Measurements from ENCODE around the gene STK32B.
"Not testable (repeated sequence)": the region's sequence is repeated elsewhere in the genome, so short reads cannot be mapped to it uniquely, and the experiment has no call there.

The STK32B gene

DNA sequence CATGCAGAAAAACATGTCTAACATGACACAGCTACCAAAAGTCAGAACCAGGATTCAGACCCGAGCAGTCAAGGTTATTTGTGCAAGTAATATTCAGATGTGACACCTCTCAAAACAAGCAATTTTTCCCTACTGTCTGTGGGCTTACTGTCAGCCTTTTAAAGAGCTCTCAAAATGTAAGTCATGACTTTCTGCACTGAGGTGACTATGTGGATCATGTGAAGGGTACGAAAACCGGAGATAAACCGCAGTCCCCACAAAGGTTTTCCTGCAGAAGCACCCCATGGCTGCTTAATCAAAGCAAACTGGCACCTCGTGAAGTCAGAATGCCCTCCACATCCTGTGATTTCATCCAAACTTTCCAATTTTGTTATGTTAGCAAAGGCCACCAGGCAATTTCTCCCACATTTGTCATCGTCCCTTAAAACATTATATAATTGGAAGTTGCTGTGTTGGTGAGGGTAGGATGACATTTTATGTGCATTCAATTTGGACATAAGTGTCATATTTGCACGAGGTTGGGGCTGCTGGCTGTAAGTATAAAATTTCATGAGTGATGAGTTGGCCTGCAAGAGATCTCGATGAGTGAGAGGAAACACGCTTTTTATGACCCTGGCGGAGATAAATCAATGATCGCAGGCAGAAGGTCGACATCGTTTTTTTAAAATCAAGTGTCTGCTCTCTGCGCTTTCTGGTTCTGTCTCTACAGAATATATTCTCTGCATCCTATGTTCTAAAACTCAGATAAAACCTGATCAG is 161.2 kb downstream of the STK32B start:
- H3K4me3 Mint-ChIP-seq = no peak overlapping the region
- no peaks in the 10 kb centered on the region for H3K36me3 Mint-ChIP-seq (ENCODE audit: low read depth)
- no peak for DNase-seq (ENCODE audit: low spot score)
- H3K4me1 Mint-ChIP-seq (ENCODE audit: low read depth) = no peaks in the 10 kb centered on the region
- no peaks in the 10 kb centered on the region for H3K27me3 Mint-ChIP-seq (ENCODE audit: low read depth)
- no peak overlapping the region for H3K27ac Mint-ChIP-seq
- H3K9me3 Mint-ChIP-seq = peaks cover 3% of the 10 kb centered on the region

DNA sequence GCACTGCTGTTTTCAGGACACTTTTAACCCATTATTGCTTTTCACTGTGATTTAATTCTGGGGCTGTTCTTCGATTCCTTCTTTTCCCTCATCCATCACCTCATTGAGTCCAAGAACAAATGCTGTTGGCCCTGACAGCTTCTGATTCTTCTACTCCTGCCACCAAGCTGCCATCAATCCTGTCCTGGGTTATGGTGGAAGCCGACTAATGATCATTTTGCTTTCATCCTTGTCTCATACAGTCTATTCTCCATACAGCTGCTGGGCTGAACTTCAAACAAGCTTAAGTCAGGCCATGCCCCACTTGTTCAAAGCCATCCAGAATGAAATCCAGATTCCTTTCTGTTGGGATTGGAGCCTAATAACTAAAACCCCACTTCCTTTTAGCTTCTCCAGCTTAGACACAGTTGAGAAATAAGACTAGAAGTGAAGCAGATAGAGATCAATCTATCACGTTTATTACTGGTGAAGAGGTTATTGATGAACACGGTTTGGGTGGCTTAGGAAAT is 161.9 kb downstream of the STK32B start:
- Mint-ChIP-seq H3K27ac (no peak overlapping the region), H3K36me3 (ENCODE audit: low read depth) (no peaks in the 10 kb centered on the region), H3K9me3 (peaks cover 3% of the 10 kb centered on the region), H3K4me3 (no peak overlapping the region), H3K27me3 (ENCODE audit: low read depth) (no peaks in the 10 kb centered on the region), H3K4me1 (ENCODE audit: low read depth) (no peaks in the 10 kb centered on the region)
- DNase-seq (ENCODE audit: low spot score) = no peak

DNA sequence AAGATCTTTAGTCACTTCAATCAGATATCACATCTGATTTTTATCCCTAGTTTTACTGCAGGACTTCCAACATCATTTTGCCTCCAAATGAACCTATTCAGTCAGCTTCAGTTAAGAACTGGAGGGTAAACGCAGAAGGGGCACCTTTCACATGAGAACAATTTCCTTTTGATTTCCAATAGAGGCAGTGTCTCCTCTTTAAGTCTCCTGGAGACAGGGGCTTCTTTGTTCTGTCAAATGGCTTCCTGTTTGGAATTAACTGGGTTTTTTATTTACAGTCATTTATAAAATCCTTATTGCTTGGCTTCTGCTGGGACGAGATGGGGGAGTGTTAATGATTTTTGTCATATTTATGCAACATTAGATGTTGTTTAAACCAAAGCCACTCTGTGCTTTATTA is 164.0 kb downstream of the STK32B start:
- H3K9me3 Mint-ChIP-seq = peaks cover 7% of the 10 kb centered on the region
- H3K27ac Mint-ChIP-seq = no peak overlapping the region
- no peak overlapping the region for H3K4me3 Mint-ChIP-seq

DNA sequence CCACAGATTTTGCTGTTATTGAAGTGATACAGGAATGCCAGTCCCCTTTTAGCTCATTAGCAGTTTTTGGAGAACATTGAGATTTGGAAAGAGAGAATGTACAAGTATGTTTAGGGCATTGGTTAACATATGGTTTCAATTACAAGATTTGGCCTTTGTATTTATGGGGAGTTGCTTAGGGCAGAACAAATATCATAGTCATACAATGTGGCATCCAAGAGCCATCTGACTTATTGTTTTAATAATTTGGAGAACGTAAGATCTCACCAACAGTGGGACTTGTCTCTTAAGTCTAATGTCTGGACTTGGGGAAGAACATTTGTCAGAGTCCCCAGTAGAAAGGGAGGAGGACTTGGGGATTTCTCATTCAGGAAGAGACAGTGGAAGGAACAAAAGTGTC is 166.1 kb downstream of the STK32B start:
- no peak for DNase-seq (ENCODE audit: low spot score)
- H3K9me3 Mint-ChIP-seq = peaks cover 20% of the 10 kb centered on the region
- H3K4me1 Mint-ChIP-seq (ENCODE audit: low read depth) = no peaks in the 10 kb centered on the region
- H3K4me3 Mint-ChIP-seq = no peak overlapping the region
- no peak overlapping the region for H3K27ac Mint-ChIP-seq
- H3K36me3 Mint-ChIP-seq (ENCODE audit: low read depth) = no peaks in the 10 kb centered on the region
- H3K27me3 Mint-ChIP-seq (ENCODE audit: low read depth) = no peaks in the 10 kb centered on the region

More for the DNA sequence above, 164.0 kb downstream of the STK32B start:
- Mint-ChIP-seq H3K36me3 (ENCODE audit: low read depth) (no peaks in the 10 kb centered on the region), H3K27me3 (ENCODE audit: low read depth) (no peaks in the 10 kb centered on the region), H3K4me1 (ENCODE audit: low read depth) (no peaks in the 10 kb centered on the region)
- no peak for DNase-seq (ENCODE audit: low spot score)

DNA sequence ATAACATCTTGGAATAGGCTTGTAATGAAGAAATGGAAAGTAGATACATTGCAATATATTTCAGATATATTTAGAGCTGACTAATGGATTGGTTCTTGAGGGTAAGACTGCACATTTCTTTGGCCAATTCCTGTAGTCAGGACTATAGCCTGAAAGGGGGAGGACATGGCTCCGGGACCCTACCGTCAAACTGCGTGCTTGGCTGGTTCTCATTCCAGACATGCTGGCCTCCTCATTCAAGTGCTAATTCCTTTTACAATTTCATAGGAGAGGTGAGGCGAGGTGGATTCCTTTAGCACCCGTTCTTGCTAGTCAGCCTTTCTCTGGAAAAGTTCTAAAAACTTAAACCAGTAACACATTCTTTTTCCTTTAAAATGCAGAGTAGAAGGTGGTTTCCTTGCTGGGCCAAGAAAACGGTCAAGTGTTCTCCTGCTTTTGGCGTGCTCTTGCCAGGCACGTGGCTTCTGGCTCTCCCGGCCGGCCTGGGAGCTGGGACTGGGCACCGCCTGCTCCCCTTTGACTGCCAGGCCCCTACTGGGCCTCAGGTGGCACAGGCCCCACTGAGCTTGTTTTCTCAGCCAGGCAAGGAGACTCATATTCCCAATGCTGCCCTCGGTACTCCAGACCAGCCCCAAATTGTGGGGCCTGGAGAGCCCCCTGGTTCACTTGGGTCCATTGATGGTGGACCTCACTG is 167.2 kb downstream of the STK32B start:
- peaks cover 24% of the 10 kb centered on the region for H3K9me3 Mint-ChIP-seq
- no peak for DNase-seq (ENCODE audit: low spot score)
- no peaks in the 10 kb centered on the region for H3K27me3 Mint-ChIP-seq (ENCODE audit: low read depth)
- no peaks in the 10 kb centered on the region for H3K4me1 Mint-ChIP-seq (ENCODE audit: low read depth)
- H3K27ac Mint-ChIP-seq = no peak overlapping the region
- H3K4me3 Mint-ChIP-seq = no peak overlapping the region
- no peaks in the 10 kb centered on the region for H3K36me3 Mint-ChIP-seq (ENCODE audit: low read depth)

DNA sequence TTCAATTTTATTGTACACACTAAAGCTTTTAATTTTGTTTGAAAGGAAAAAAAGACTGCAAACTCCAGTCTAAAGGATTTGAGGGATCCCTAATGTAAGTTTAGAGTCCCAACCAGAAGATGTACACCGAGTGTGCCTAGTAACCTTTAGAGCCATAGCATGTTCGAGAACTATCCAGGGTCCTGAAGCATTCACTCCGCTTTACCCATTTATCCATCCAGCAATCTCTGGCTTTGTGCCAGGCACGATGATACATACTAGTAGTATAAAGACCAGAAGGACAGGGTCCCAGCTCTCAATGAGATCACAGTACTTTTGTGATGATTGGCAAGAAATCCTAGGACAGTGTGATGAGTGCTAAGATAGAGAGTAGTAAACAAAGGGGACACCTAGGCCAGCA is 168.7 kb downstream of the STK32B start:
- Mint-ChIP-seq H3K27me3 (ENCODE audit: low read depth) (no peaks in the 10 kb centered on the region), H3K27ac (no peak overlapping the region), H3K9me3 (peaks cover 28% of the 10 kb centered on the region), H3K36me3 (ENCODE audit: low read depth) (no peaks in the 10 kb centered on the region), H3K4me1 (ENCODE audit: low read depth) (no peaks in the 10 kb centered on the region), H3K4me3 (no peak overlapping the region)
- DNase-seq (ENCODE audit: low spot score) = no peak

DNA sequence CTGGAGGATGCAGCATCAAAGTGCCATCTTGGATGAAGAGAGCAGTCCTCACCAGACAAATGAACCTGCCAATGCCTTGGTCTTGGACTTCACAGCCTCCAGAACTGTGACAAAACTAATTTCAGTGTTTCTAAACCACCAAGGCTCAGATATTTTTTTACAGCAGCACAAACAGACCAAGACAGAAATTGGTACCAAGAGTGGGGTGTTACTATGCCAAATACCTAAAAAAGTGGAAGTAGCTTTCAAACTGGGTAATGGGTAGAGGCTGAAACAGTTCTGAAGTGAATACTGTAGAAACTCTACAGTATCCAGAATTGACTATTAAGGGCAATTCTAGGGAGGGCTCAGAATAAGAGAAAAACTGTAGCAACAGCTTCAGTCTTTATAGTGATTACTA is 170.8 kb downstream of the STK32B start:
- Mint-ChIP-seq H3K4me1 (ENCODE audit: low read depth) (no peaks in the 10 kb centered on the region), H3K36me3 (ENCODE audit: low read depth) (no peaks in the 10 kb centered on the region), H3K4me3 (no peak overlapping the region), H3K27me3 (ENCODE audit: low read depth) (no peaks in the 10 kb centered on the region), H3K9me3 (peaks cover 28% of the 10 kb centered on the region), H3K27ac (no peak overlapping the region)
- no peak for DNase-seq (ENCODE audit: low spot score)

DNA sequence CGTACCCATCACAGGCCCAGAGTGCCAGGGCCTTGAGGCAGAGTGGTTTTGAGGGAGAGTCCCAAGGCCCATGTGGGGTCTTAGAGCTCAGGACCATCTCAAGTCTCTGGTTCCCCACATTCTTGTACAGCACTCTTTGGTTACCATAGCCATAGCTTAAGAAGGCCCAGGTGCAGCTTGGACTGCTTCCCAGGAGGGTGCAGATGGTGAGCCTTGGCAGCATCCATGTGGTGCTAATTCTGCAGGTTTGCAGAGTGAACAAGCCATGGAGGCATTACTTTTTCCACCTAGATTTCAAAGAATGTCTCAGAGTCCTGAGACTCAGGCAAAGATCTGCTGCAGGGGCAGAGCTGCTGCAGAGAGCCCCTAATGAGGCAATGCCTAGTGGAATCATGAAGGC is 171.7 kb downstream of the STK32B start:
- no peak for DNase-seq (ENCODE audit: low spot score)
- no peaks in the 10 kb centered on the region for H3K36me3 Mint-ChIP-seq (ENCODE audit: low read depth)
- peaks cover 25% of the 10 kb centered on the region for H3K9me3 Mint-ChIP-seq
- no peak overlapping the region for H3K27ac Mint-ChIP-seq
- H3K4me3 Mint-ChIP-seq = no peak overlapping the region
- H3K27me3 Mint-ChIP-seq (ENCODE audit: low read depth) = no peaks in the 10 kb centered on the region
- H3K4me1 Mint-ChIP-seq (ENCODE audit: low read depth) = no peaks in the 10 kb centered on the region

DNA sequence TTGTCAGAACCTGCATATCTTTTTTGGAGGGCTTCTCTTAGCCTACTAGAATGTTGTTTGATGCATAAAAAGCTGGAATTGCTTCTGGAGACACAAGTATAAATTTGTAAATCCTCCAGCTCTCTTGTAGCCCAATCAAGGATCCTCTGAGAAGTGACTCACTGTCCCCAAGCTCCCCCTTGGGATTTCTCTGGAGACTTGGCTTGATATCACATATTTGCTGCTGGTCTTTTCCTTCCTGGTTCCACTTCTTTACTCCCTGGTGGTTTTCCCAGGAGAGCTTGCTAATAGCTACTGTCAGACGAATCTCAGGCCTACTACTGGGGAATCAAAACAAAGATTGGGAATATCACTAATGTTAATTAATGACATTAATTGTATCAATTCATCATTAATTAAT is 173.1 kb downstream of the STK32B start:
- H3K4me1 Mint-ChIP-seq (ENCODE audit: low read depth) = no peaks in the 10 kb centered on the region
- H3K27me3 Mint-ChIP-seq (ENCODE audit: low read depth) = no peaks in the 10 kb centered on the region
- peaks cover 25% of the 10 kb centered on the region for H3K9me3 Mint-ChIP-seq
- no peak overlapping the region for H3K4me3 Mint-ChIP-seq
- H3K27ac Mint-ChIP-seq = no peak overlapping the region
- DNase-seq (ENCODE audit: low spot score) = no peak
- H3K36me3 Mint-ChIP-seq (ENCODE audit: low read depth) = no peaks in the 10 kb centered on the region

DNA sequence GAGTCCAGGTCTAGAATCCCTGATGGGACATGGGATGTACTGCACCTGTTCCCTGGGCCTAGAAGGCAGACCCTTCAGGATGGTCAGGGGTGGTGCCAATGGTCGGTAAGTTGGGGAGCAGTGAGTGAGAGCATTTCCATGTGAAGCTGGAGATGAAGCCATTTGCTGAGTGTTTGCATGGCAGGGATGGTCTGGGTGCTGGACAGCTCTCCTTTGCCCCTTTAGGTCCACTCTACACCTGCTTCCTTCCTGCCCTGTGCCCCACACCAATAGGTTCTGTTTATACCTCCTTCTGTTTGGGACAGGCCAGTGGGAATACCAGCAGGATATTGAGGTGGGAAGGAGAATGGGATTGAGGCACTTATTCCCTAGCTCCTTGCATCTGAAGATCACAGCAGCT is 181.3 kb downstream of the STK32B start:
- Mint-ChIP-seq H3K27me3 (ENCODE audit: low read depth) (no peaks in the 10 kb centered on the region), H3K27ac (no peak overlapping the region), H3K9me3 (no peaks in the 10 kb centered on the region), H3K4me1 (ENCODE audit: low read depth) (no peaks in the 10 kb centered on the region), H3K4me3 (no peak overlapping the region), H3K36me3 (ENCODE audit: low read depth) (no peaks in the 10 kb centered on the region)
- DNase-seq (ENCODE audit: low spot score) = no peak

DNA sequence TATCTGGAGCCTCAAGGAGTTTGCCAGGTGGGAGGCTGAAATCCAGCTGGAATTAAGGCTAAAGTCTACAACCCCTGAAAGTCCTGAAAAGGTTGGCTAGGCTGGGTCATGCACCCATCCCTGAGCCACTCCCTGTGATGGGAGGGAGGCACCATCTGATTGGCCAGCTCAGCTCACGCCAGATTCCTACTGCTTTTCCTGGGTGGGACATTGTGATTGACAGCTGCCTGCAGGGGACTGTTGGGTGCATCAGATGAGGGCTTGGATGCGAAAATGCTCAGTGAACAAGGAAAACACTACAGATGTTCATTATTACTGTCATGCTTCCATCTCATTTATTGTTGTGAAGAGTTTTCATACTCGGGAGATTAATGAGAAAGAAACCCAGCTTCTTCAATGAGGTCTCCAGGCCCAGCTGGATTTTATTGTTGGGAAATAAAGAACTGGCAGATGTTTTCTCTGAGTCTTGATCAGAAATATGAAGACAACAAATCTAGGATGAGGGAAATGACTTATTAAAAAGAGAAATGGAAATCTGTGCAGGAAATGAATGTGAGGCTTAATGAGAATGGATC is 185.9 kb downstream of the STK32B start:
- DNase-seq (ENCODE audit: low spot score) = no peak
- no peaks in the 10 kb centered on the region for H3K4me1 Mint-ChIP-seq (ENCODE audit: low read depth)
- no peaks in the 10 kb centered on the region for H3K36me3 Mint-ChIP-seq (ENCODE audit: low read depth)
- no peaks in the 10 kb centered on the region for H3K9me3 Mint-ChIP-seq
- no peak overlapping the region for H3K27ac Mint-ChIP-seq
- H3K27me3 Mint-ChIP-seq (ENCODE audit: low read depth) = no peaks in the 10 kb centered on the region
- no peak overlapping the region for H3K4me3 Mint-ChIP-seq

DNA sequence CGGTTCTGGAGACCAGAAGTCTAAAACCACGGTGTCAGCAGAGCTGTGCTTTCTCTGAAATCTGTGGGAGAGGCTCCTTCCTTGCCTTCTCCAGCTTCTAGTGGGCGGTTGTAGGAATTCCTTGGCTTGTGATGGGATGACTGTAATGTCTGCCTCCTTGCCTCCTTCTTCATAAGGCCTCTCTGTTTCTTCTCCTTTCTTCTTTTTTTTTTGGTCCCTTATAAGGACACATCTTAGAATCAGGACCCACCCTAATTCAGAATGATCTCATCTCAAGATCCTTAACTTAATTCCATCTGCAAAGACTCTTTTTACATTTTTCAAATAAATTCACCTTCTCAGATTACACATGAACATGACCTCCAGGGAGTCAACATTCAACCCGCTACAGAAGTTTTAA is 186.9 kb downstream of the STK32B start:
- Mint-ChIP-seq H3K4me1 (ENCODE audit: low read depth) (no peaks in the 10 kb centered on the region), H3K27ac (no peak overlapping the region), H3K27me3 (ENCODE audit: low read depth) (no peaks in the 10 kb centered on the region), H3K9me3 (no peaks in the 10 kb centered on the region), H3K36me3 (ENCODE audit: low read depth) (no peaks in the 10 kb centered on the region), H3K4me3 (no peak overlapping the region)
- no peak for DNase-seq (ENCODE audit: low spot score)

DNA sequence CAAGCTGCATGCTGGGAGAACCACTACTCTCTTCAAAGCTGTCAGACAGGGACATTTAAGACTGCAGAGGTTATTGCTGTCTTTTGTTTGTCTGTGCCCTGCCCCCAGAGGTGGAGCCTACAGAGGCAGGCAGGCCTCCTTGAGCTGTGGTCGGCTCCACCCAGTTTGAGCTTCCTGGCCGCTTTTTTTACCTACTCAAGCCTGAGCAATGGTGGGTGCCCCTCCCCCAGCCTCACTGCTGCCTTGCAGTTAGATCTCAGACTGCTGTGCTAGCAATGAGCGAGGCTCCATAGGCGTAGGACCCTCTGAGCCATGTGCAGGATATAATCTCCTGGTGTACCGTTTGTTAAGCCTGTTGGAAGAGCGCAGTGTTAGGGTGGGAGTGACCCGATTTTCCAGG is 195.8 kb downstream of the STK32B start:
- not testable (repeated sequence) for H3K4me3 Mint-ChIP-seq; H3K36me3 Mint-ChIP-seq (ENCODE audit: low read depth); H3K27ac Mint-ChIP-seq; DNase-seq (ENCODE audit: low spot score); H3K9me3 Mint-ChIP-seq; H3K27me3 Mint-ChIP-seq (ENCODE audit: low read depth); H3K4me1 Mint-ChIP-seq (ENCODE audit: low read depth)

DNA sequence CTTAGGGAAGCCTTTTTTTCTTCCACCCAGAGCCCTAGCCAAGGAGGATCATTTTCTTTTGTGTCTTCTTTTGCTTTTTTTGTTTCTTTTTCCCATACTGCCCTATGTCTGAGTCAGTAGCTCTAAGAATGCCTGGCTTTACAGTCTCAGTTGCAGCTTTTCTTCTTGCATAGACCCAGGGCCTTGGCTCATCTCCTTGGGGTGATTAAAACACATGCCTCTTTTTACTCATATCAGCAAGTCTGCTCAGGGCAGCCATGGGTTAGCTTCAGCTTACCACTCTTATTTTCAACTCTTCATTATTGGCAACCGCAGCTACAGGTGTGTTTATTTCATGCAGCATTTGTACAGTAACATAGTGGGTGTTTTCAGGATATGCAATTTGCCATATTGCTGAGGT is 196.5 kb downstream of the STK32B start:
- Mint-ChIP-seq H3K9me3 (peaks cover 4% of the 10 kb centered on the region), H3K36me3 (ENCODE audit: low read depth) (no peaks in the 10 kb centered on the region), H3K4me1 (ENCODE audit: low read depth) (no peaks in the 10 kb centered on the region), H3K27ac (no peak overlapping the region), H3K27me3 (ENCODE audit: low read depth) (no peaks in the 10 kb centered on the region), H3K4me3 (no peak overlapping the region)
- DNase-seq (ENCODE audit: low spot score) = no peak
